HT-29 (cell line): Measurements from ENCODE around the gene RBKS. TPM values are rescaled to one million over a fixed set of nuclear protein-coding genes. Genes with fewer than 3 reads are reported as not detected.
"Not testable (repeated sequence)": the region's sequence is repeated elsewhere in the genome, so short reads cannot be mapped to it uniquely, and the experiment has no call there.

Experiments
- DNase-seq: peaks from one replicate; pipeline ENCODE4 v3.0.0-alpha.2; 2015; ENCODE audit warnings: low spot score
- total RNA-seq: library from RNA; depleted of rRNA; stranded (reverse); fragments of >200 nt; shearing (Covaris generic); gene quantifications from 2 replicates; pipeline ENCODE4 v1.2.3, GENCODE V29; 2014

Gene RBKS
- total RNA-seq, 1 experiment from 2014 or later: 0.53 TPM

DNA sequence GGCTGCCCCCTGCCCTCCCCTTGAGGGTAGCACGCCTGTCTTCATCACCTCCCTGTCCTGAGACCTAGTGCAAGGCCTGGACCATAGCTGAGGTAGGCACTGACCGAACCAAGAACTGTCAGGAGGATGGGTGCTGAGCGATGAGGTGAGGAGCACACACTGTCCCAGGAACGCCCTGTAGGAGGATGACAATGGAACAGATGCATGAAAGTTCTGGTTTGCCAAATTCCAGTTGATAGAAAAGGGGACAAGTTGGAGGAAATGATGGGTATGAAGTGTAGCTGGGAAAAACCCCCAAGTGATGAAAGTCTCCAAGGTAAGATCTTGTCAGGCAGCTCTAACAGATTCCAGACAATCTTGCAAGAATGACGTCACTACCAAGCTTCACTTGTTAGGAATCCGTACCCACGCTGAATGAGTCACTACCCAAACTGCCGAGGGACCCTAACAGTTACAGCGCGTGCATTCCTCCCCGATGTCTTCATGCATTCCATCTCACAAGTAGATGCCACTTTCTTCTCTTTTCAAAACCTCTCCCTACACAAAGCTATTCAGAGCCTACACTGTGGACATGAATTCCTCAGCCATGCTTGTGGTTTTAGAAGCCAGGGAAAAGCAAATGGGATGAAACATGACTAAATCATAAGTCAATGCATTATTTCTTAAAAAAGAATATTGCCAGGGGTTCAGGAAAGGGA is 91.1 kb downstream of the RBKS start:
- DNase-seq: peak; percentile 18

GRCh38 chr2:27798486-27798885 is 91.7 kb downstream of the RBKS start:
- no peak for DNase-seq

- no peak for DNase-seq
Measured at GRCh38 chr2:27797841-27798240, 92.3 kb downstream of the RBKS start.

DNA sequence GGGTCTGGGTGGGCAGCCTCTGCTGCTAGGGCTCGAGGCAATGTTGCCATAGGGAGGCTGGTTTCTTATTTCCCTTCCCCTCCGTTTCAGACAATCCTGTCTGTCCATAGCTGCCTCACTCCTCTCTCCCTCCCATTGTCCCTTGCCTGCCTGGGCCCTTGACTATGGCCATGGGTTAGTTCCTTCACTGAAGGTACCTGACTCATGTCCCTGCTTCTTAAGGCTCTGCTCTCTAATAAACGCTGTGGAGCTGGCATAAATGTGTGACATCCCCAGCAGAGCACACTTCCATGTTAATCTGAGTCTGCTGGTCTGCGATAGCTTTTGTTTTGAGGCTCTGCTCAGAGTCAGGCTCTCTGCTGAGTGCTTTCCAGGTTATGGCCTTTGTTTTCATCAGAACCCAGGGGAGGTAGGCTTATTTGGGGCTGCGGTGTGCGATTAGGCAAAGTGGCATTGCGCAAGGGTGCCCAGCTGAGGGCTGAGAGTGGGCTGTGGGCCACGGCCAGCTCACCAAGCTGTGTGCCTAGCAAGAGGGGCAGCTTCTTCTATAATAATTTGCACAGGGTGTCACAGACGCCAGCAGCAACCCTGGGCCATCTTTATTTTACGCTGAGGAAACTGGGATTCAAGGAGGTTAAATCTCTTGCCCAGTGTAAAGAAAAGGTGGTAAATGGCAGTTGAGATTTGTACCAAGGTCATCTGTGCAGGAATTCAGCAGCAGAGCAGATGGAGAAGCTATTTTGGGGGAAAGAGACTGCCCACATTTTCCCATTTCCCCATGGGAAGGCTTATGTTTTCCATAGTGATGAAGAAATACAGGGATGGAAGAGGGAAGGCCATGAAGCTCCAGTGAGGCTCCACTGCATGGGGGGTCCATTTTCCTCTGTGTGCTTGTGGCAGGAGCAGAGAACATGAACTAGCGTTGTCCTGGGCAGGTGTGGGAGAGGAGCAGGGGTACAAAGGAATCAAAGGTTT is 93.1 kb downstream of the RBKS start:
- no peak for DNase-seq

GRCh38 chr2:27795868-27796277 is 94.3 kb downstream of the RBKS start:
- DNase-seq: no peak

GRCh38 chr2:27795093-27795834 is 94.9 kb downstream of the RBKS start:
- DNase-seq: no peak

- peak; percentile 36 for DNase-seq
Measured at GRCh38 chr2:27792759-27793158, 97.4 kb downstream of the RBKS start.

DNA sequence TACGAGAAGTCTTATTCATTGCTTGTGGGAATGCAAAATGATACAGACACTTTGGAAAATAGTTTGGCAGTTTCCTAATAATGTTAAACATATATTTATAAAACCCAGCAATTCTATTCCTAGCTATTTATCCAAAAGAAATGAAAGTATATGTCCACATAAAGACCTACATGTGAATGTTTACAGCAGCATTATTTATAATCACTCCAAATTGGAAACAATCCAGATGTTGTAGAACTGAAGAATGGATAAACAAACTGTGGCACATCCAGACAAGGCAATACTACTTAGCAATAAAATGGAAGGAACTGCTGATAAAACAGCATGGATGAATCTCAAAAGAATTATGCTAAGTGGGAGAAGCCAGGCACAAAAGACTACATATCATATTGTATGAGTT is 99.4 kb downstream of the RBKS start:
- no peak for DNase-seq

GRCh38 chr2:27782701-27783100 is 107.5 kb downstream of the RBKS start:
- DNase-seq: no peak

- no peak for DNase-seq
Measured at GRCh38 chr2:27781496-27781895, 108.7 kb downstream of the RBKS start.

- no peak for DNase-seq
Measured at GRCh38 chr2:27779417-27780055, 110.7 kb downstream of the RBKS start.

GRCh38 chr2:27776696-27777095 is 113.5 kb downstream of the RBKS start:
- DNase-seq: no peak

DNA sequence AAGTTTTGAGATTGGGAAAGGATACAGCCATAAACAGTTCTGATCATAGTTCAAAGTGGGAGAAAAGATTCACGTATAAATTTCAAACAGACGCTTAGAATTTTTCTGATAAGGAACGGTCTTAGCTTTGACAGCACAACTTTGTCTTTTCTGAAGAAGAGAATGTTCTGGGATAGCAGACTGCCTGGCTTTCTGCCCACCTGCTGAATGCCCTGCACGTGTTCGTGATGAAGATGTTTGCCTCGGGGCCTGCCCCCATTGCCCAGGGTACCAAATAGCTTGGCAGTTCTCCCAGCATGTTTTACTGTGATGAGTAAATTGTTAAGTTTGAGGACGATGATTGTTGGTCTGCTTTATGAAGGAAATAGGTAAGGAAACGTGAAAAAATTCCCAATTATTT is 114.1 kb downstream of the RBKS start:
- no peak for DNase-seq

GRCh38 chr2:27773959-27774358 is 116.2 kb downstream of the RBKS start:
- DNase-seq: no peak

DNA sequence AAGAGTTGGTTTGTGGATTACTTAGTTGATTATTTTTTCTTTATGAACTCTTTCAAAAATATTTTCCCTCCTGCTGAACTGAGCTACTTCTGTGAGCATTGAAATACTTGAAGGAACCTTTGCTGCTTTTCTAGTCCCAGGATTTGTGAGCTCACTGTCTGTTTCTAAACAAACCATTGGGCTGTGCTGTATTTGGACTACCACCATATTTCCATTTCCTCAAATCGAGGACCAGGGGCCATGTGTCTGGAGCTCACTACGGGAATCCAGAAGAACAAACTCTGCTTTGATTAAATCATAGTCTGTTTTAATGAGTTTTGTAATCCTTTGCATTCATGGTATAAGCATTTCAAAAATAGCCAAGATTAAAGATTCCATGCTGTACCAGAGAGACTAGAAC is 117.4 kb downstream of the RBKS start:
- no peak for DNase-seq

GRCh38 chr2:27771548-27772335 is 118.4 kb downstream of the RBKS start, which contains the start of gene MRPL33:
Gene MRPL33, plus strand, starts transcription at chr2:27771719. Its CDS starts 59 bp downstream, at chr2:27771778.
- peak; percentile 94 for DNase-seq

GRCh38 chr2:27771202-27771547 is 119.0 kb downstream of the RBKS start:
- no peak for DNase-seq

DNA sequence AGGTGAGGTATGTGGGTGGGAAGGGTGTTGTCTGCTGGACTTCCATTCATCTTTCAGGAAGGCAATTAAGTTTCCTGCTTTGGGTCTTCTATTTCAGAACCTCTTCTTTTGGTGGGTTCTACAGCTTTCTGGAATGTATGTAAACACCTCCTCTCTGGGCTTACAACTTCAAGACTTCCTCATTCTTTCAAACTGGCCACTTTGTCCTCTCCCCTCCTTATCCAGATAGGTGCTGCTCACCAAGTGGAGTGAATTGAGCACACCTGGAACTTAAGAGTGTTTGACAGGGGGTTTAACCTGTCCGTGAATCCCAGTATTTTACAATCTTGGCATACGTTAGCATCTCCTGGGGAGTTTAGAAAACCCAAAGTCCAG is 123.9 kb downstream of the RBKS start:
- peak; percentile 70 for DNase-seq

- peak; percentile 75 for DNase-seq
Measured at GRCh38 chr2:27765621-27766286, 124.4 kb downstream of the RBKS start.

DNA sequence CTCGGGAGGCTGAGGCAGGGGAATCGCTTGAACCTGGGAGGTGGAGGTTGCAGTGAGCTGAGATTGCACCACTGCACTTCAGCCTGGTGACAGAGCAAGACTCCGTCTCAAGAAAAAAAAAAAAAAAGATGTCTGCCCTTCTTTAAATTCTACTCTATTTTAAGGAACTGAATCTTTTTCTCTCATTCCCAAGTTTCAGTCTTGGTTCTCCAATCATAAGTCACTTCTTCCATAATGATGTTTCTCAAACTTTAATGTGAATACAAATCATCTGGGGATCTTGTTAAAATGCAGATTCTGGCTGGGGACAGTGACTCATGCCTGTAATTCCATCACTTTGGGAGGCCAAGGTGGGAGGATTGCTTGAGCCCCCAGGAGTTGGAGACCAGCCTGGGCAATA is 125.7 kb downstream of the RBKS start:
- not testable (repeated sequence) for DNase-seq
